Testis (tissue), 3 donors: ENCODE measurements around the gene STX1B. TPM values are rescaled to one million over a fixed set of nuclear protein-coding genes. Genes with fewer than 3 reads are reported as not detected.
"Not testable (repeated sequence)": the region's sequence is repeated elsewhere in the genome, so short reads cannot be mapped to it uniquely, and the experiment has no call there.

ENCODE experiments used
- DNase-seq: peaks from one replicate; pipeline ENCODE4 v3.0.0-alpha.2; 2019
- H3K27ac ChIP-seq, 2 donors: fragments of 200-600 bp; sonication (generic); one replicate each; pipeline ENCODE4 v1.5.1; 2019
- H3K27me3 ChIP-seq: fragments of 200-600 bp; sonication (generic); one replicate; pipeline ENCODE4 v1.5.1; 2019
- H3K36me3 ChIP-seq: fragments of 200-600 bp; sonication (generic); one replicate; pipeline ENCODE4 v1.5.1; 2017; ENCODE audit warnings: low read depth; ENCODE audit errors: missing control alignments
- H3K4me1 ChIP-seq: fragments of 200-600 bp; sonication (generic); one replicate; pipeline ENCODE4 v1.5.1; 2019
- H3K4me3 ChIP-seq, 2 donors: fragments of 200-600 bp; sonication (generic); one replicate each; pipeline ENCODE4 v1.5.1; 2017 to 2019
- H3K9me3 ChIP-seq: fragments of 200-600 bp; sonication (generic); one replicate; pipeline ENCODE4 v1.5.1; 2017
- CTCF ChIP-seq, 3 experiments: fragments of 450-650 bp in 2 of 3; fragments of 200-600 bp in 1 of 3; sonication (generic) in 1 of 3; IDR thresholded peaks; one replicate each; pipeline ENCODE4 v1.5.1; 2016 to 2019; ENCODE audit warnings: antibody characterized with exemption in 3 of 3, mild to moderate bottlenecking in 2 of 3, moderate library complexity in 1 of 3
- POLR2A ChIP-seq: fragments of 450-650 bp; IDR thresholded peaks from one replicate; pipeline ENCODE4 v1.6.1; 2017; ENCODE audit warnings: antibody characterized with exemption, mild to moderate bottlenecking, moderate library complexity
- WGBS, 2 donors: methylation state at CpG; one replicate each; pipeline ENCODE4 v1.1.5; 2018; 5-methylcytosine and 5-hydroxymethylcytosine counted together
- intact Hi-C: fragments of 100-400 bp; cut with DNase I; formaldehyde crosslinking; loops from one replicate; pipeline ENCODE4 v1.15.1; 2023; ENCODE audit warnings: low total_unique reads
- polyA plus RNA-seq: library from polyadenylated mRNA; stranded (reverse); fragments of 350-450 nt; fragmentation: Illumina TruSeq; extraction: RNeasy Lipid Tissue Mini Kit (QIAGEN cat#74804); gene quantifications from one replicate; pipeline ENCODE4 v1.2.3, GENCODE V29; 2014; ENCODE audit warnings: low read depth, low replicate concordance; ENCODE audit not compliant: insufficient read depth
- small RNA-seq, 2 donors: library from RNA; depleted of rRNA; stranded (forward); fragments of <200 nt; gene quantifications; one replicate each; pipeline ENCODE3, GENCODE V24; 2016
- total RNA-seq, 2 donors: library from RNA; depleted of rRNA; stranded (reverse); fragments of >200 nt; gene quantifications; one replicate each; pipeline ENCODE4 v1.2.3, GENCODE V29; 2016

Gene STX1B
- total and polyA plus RNA-seq, 3 donors from 2014 or later, result 5.8 to 8.7 (median 6.3) TPM

- no peak overlapping the region for H3K27ac ChIP-seq
- H3K36me3 ChIP-seq, result no peaks in the 10 kb centered on the region
- no peak overlapping the region for H3K4me3 ChIP-seq
- TF ChIP-seq CTCF (IDR thresholded peaks at IDR 0.05) (no peak), POLR2A (no peak)
- no peaks in the 10 kb centered on the region for H3K9me3 ChIP-seq
- intact Hi-C loops, result no loop called here
- no peaks in the 10 kb centered on the region for H3K27me3 ChIP-seq
- DNase-seq, result no peak
- H3K4me1 ChIP-seq, result peaks cover 12% of the 10 kb centered on the region
Measured at GRCh38 chr16:30944352-30944751, 66.1 kb downstream of the STX1B start.

- no peaks in the 10 kb centered on the region for H3K27me3 ChIP-seq
- no peak overlapping the region for H3K4me3 ChIP-seq
- H3K36me3 ChIP-seq, result no peaks in the 10 kb centered on the region
- no peaks in the 10 kb centered on the region for H3K9me3 ChIP-seq
- 58 to 90% methylated on average over 2 to 4 of the region's 4 CpGs for WGBS, 2 donors
- H3K27ac ChIP-seq, result no peak overlapping the region
- TF ChIP-seq CTCF (IDR thresholded peaks at IDR 0.05), result no peak
- TF ChIP-seq POLR2A, result no peak
- DNase-seq, result no peak
- peaks cover 15% of the 10 kb centered on the region for H3K4me1 ChIP-seq
- intact Hi-C loops, result no loop called here
Measured at GRCh38 chr16:30942426-30942806, 68.0 kb downstream of the STX1B start.

- peak; percentile 57 to 85 (median 72) for TF ChIP-seq CTCF (IDR thresholded peaks at IDR 0.05)
- TF ChIP-seq POLR2A, result no peak
- WGBS, 2 donors, result 24 to 49% methylated on average over 3 to 13 of the region's 15 CpGs
- H3K4me3 ChIP-seq, result no peak overlapping the region
- no peaks in the 10 kb centered on the region for H3K27me3 ChIP-seq
- H3K9me3 ChIP-seq, result no peaks in the 10 kb centered on the region
- peaks cover 15% of the 10 kb centered on the region for H3K4me1 ChIP-seq
- no peak overlapping the region for H3K27ac ChIP-seq
- peak; percentile 81 for DNase-seq
- H3K36me3 ChIP-seq, result no peaks in the 10 kb centered on the region
- intact Hi-C loops, result no loop called here
Measured at GRCh38 chr16:30941600-30942425, 68.6 kb downstream of the STX1B start.

- 87 to 88% methylated on average over 8 of the region's 8 CpGs for WGBS, 2 donors
- H3K27ac ChIP-seq, H3K36me3 ChIP-seq, H3K27me3 ChIP-seq, H3K4me3 ChIP-seq, intact Hi-C loops, H3K9me3 ChIP-seq, DNase-seq: not testable (repeated sequence)
- peaks cover 20% of the 10 kb centered on the region for H3K4me1 ChIP-seq
Measured at GRCh38 chr16:30939571-30939970, 70.9 kb downstream of the STX1B start.

Small RNAs within 50 kb of the gene (small RNA-seq; reads per million reads assigned to genes)
- 0 reads per million in 2 donors for gene AC135048.1

Other genes starting within 250 kb of the STX1B start
- gene CFAP119, start 248.6 kb downstream of the STX1B start, total RNA-seq, result 10 to 100 TPM; 31.5 to 54.2 TPM
- 43.3 TPM for gene CFAP119, start 248.6 kb downstream of the STX1B start, polyA plus RNA-seq
- gene RNF40, start 248.3 kb downstream of the STX1B start, total RNA-seq, result 100 to 1,000 TPM; 143 to 162 TPM
- gene RNF40, start 248.3 kb downstream of the STX1B start, polyA plus RNA-seq, result 219 TPM
- 10 to 100 TPM; 19.4 to 21.9 TPM for gene ZNF629, start 223.4 kb downstream of the STX1B start, total RNA-seq
- gene ZNF629, start 223.4 kb downstream of the STX1B start, polyA plus RNA-seq, result 11.2 TPM
- gene BCL7C, start 116.6 kb downstream of the STX1B start, total RNA-seq, result 10 to 100 TPM; 49.6 to 57.4 TPM
- 40.2 TPM for gene BCL7C, start 116.6 kb downstream of the STX1B start, polyA plus RNA-seq
- gene CTF1, start 114.0 kb downstream of the STX1B start, total RNA-seq, result 1 to 10 TPM; 5.9 to 9.0 TPM
- gene CTF1, start 114.0 kb downstream of the STX1B start, polyA plus RNA-seq, result 5.6 TPM
- gene FBXL19, start 87.1 kb downstream of the STX1B start, total RNA-seq, result 100 to 1,000 TPM; 142 to 149 TPM
- gene FBXL19, start 87.1 kb downstream of the STX1B start, polyA plus RNA-seq, result 47.0 TPM
- gene ORAI3, start 61.6 kb downstream of the STX1B start, total RNA-seq, result 10 to 100 TPM; 68.6 to 75.0 TPM
- 29.1 TPM for gene ORAI3, start 61.6 kb downstream of the STX1B start, polyA plus RNA-seq
- 10 to 100 TPM; 45.7 to 45.8 TPM for gene SETD1A, start 52.9 kb downstream of the STX1B start, total RNA-seq
- gene SETD1A, start 52.9 kb downstream of the STX1B start, polyA plus RNA-seq, result 41.4 TPM
- 1 to 10 TPM; 5.7 to 7.4 TPM for gene HSD3B7, start 25.4 kb downstream of the STX1B start, total RNA-seq
- gene HSD3B7, start 25.4 kb downstream of the STX1B start, polyA plus RNA-seq, result 8.9 TPM
- gene STX4, start 22.9 kb upstream of the STX1B start, total RNA-seq, result 10 to 100 TPM; 50.9 to 56.9 TPM
- 37.1 TPM for gene STX4, start 22.9 kb upstream of the STX1B start, polyA plus RNA-seq
- gene ZNF668, start 63.6 kb upstream of the STX1B start, total RNA-seq, result 10 to 100 TPM; 17.2 to 20.2 TPM
- 10.1 TPM for gene ZNF668, start 63.6 kb upstream of the STX1B start, polyA plus RNA-seq
- gene ZNF646, start 63.8 kb upstream of the STX1B start, total RNA-seq, result 10 to 100 TPM; 68.9 to 74.0 TPM
- 80.3 TPM for gene ZNF646, start 63.8 kb upstream of the STX1B start, polyA plus RNA-seq
- 1 to 10 TPM; 2.7 to 6.1 TPM for gene PRSS53, start 78.3 kb upstream of the STX1B start, total RNA-seq
- gene PRSS53, start 78.3 kb upstream of the STX1B start, polyA plus RNA-seq, result 1.1 TPM
- 100 to 1,000 TPM; 102 to 183 TPM for gene VKORC1, start 84.2 kb upstream of the STX1B start, total RNA-seq
- gene VKORC1, start 84.2 kb upstream of the STX1B start, polyA plus RNA-seq, result 102 TPM
- gene BCKDK, start 97.7 kb upstream of the STX1B start, total RNA-seq, result 10 to 100 TPM; 68.8 to 69.1 TPM
- gene BCKDK, start 97.7 kb upstream of the STX1B start, polyA plus RNA-seq, result 34.5 TPM
- 100 to 1,000 TPM in 1 of 2 donors, 10 to 100 TPM in 1; 96.9 to 111 TPM for gene KAT8, start 107.0 kb upstream of the STX1B start, total RNA-seq
- 86.0 TPM for gene KAT8, start 107.0 kb upstream of the STX1B start, polyA plus RNA-seq
- gene PRSS8, start 125.1 kb upstream of the STX1B start, total RNA-seq, result under 1 TPM; 0.74 to 0.79 TPM
- gene PRSS8, start 125.1 kb upstream of the STX1B start, polyA plus RNA-seq, result 1.5 TPM
- 1 to 10 TPM; 7.1 to 8.3 TPM for gene PRSS36, start 139.4 kb upstream of the STX1B start, total RNA-seq
- gene PRSS36, start 139.4 kb upstream of the STX1B start, polyA plus RNA-seq, result 5.4 TPM
- 100 to 1,000 TPM; 205 to 217 TPM for gene FUS, start 169.5 kb upstream of the STX1B start, total RNA-seq
- 423 TPM for gene FUS, start 169.5 kb upstream of the STX1B start, polyA plus RNA-seq
- 10 to 100 TPM in 1 of 2 donors, 1 to 10 TPM in 1; 2.6 to 11.1 TPM for gene PYCARD, start 192.1 kb upstream of the STX1B start, total RNA-seq
- gene PYCARD, start 192.1 kb upstream of the STX1B start, polyA plus RNA-seq, result 8.7 TPM
- under 1 TPM; 0.50 to 0.55 TPM for gene TRIM72, start 203.5 kb upstream of the STX1B start, total RNA-seq
- gene TRIM72, start 203.5 kb upstream of the STX1B start, polyA plus RNA-seq, result 0.58 TPM
- gene PYDC1, start 206.5 kb upstream of the STX1B start, total RNA-seq, result not detected
- not detected for gene PYDC1, start 206.5 kb upstream of the STX1B start, polyA plus RNA-seq
- gene ITGAM, start 249.3 kb upstream of the STX1B start, total RNA-seq, result 1 to 10 TPM; 4.4 to 7.7 TPM
- gene ITGAM, start 249.3 kb upstream of the STX1B start, polyA plus RNA-seq, result 7.1 TPM